ENCODE data around the gene TCAP. TPM values are rescaled to one million over a fixed set of nuclear protein-coding genes. Genes with fewer than 3 reads are reported as not detected.

The TCAP gene
- total and polyA plus RNA-seq, 2 experiments from 2014 or later, result 0.61 to 2.1 TPM

- no peak for TF ChIP-seq CREB1 (CRISPR knock-in tag; IDR thresholded peaks at IDR 0.05; ENCODE audit: low read depth)
These were observed 29.9 kb downstream of the TCAP start (continued) for GRCh38 chr17:39695089-39695474.

GRCh38 chr17:39696731-39697130, 31.6 kb downstream of the TCAP start:
- H4K20me1 ChIP-seq (replicated peaks; ENCODE audit: insufficient read depth), result peaks cover 2% of the 10 kb centered on the region; the same call in 1 of the 2 replicates
- ATAC-seq (no peak), DNase-seq (ENCODE audit: low spot score) (no peak)
- peak overlapping the region; percentile 93 for H3K27ac ChIP-seq (ENCODE audit: low read depth)
- H3K27me3 ChIP-seq (ENCODE audit: insufficient read depth), result no peaks in the 10 kb centered on the region
- peak overlapping the region; percentile 71 for H3K4me2 ChIP-seq
- H2AFZ ChIP-seq, result no peak overlapping the region
- TF ChIP-seq CREB1 (CRISPR knock-in tag; IDR thresholded peaks at IDR 0.05; ENCODE audit: low read depth) (no peak), NANOG (IDR thresholded peaks at IDR 0.05; ENCODE audit: borderline replicate concordance) (no peak), ZNF114 (CRISPR knock-in tag; IDR thresholded peaks at IDR 0.05) (no peak), POLR2AphosphoS5 (IDR thresholded peaks at IDR 0.05; ENCODE audit: low read depth) (no peak)
- TF ChIP-seq, protein P1, sequence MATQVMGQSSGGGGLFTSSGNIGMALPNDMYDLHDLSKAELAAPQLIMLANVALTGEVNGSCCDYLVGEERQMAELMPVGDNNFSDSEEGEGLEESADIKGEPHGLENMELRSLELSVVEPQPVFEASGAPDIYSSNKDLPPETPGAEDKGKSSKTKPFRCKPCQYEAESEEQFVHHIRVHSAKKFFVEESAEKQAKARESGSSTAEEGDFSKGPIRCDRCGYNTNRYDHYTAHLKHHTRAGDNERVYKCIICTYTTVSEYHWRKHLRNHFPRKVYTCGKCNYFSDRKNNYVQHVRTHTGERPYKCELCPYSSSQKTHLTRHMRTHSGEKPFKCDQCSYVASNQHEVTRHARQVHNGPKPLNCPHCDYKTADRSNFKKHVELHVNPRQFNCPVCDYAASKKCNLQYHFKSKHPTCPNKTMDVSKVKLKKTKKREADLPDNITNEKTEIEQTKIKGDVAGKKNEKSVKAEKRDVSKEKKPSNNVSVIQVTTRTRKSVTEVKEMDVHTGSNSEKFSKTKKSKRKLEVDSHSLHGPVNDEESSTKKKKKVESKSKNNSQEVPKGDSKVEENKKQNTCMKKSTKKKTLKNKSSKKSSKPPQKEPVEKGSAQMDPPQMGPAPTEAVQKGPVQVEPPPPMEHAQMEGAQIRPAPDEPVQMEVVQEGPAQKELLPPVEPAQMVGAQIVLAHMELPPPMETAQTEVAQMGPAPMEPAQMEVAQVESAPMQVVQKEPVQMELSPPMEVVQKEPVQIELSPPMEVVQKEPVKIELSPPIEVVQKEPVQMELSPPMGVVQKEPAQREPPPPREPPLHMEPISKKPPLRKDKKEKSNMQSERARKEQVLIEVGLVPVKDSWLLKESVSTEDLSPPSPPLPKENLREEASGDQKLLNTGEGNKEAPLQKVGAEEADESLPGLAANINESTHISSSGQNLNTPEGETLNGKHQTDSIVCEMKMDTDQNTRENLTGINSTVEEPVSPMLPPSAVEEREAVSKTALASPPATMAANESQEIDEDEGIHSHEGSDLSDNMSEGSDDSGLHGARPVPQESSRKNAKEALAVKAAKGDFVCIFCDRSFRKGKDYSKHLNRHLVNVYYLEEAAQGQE (IDR thresholded peaks at IDR 0.05; ENCODE audit: unreplicated experiment), result no peak
- peak overlapping the region; percentile 42; the same call in 1 of the 2 replicates for H3K4me3 ChIP-seq
- Mint-ChIP-seq H3K27me3 (ENCODE audit: insufficient read depth, low read depth, poor library complexity) (peaks cover 17% of the 10 kb centered on the region), H3K4me3 (peak overlapping the region; percentile 32; the same call in 1 of the 3 replicates), H3K9me3 (no peaks in the 10 kb centered on the region), H3K4me1 (peaks cover 56% of the 10 kb centered on the region), H3K36me3 (ENCODE audit: low read depth) (peaks cover 10% of the 10 kb centered on the region; the same call in 2 of the 3 replicates), H3K27ac (peak overlapping the region; percentile 98)
- H3K79me2 ChIP-seq (replicated peaks; ENCODE audit: insufficient read depth), result peaks cover 43% of the 10 kb centered on the region
- peaks cover 51% of the 10 kb centered on the region for H3K4me1 ChIP-seq (ENCODE audit: insufficient read depth)
- H3K36me3 ChIP-seq (ENCODE audit: insufficient read depth), result no peaks in the 10 kb centered on the region
- no peaks in the 10 kb centered on the region for H3K9me2 ChIP-seq (ENCODE audit: insufficient read depth)
- peaks cover 14% of the 10 kb centered on the region for H3F3A ChIP-seq (replicated peaks; ENCODE audit: low read depth)

DNA sequence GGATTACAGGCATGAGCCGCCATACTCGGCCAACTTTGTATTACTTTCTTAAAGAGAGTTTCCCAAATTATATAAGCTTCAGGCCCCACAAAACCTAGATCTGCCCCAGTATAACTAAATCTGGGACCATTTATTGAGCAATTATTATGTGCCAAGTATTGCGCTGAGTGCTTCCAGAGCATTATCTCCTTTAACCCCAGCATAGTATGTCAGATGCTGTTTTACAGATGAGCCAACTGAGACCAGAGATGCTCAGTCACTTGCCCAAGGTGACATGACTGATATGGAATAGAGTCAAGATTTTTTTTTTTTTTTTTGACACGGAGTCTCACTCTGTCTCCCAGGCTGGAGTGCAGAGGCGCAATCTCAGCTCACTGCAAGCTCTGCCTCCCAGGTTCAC, 32.8 kb downstream of the TCAP start:
- H3K27ac ChIP-seq (ENCODE audit: low read depth), result no peak overlapping the region
- H3F3A ChIP-seq (replicated peaks; ENCODE audit: low read depth), result peaks cover 14% of the 10 kb centered on the region
- Mint-ChIP-seq H3K27ac (no peak overlapping the region; the same call in 1 of the 2 replicates), H3K27me3 (ENCODE audit: insufficient read depth, low read depth, poor library complexity) (peaks cover 14% of the 10 kb centered on the region), H3K9me3 (no peaks in the 10 kb centered on the region), H3K4me3 (peak overlapping the region; percentile 21; the same call in 1 of the 3 replicates), H3K4me1 (peaks cover 63% of the 10 kb centered on the region), H3K36me3 (ENCODE audit: low read depth) (peaks cover 14% of the 10 kb centered on the region; the same call in 2 of the 3 replicates)
- H3K4me3 ChIP-seq, result no peak overlapping the region
- H3K9me2 ChIP-seq (ENCODE audit: insufficient read depth), result no peaks in the 10 kb centered on the region
- peaks cover 63% of the 10 kb centered on the region for H3K4me1 ChIP-seq (ENCODE audit: insufficient read depth)
- DNase-seq (ENCODE audit: low spot score) (no peak), ATAC-seq (no peak)
- H2AFZ ChIP-seq, result no peak overlapping the region
- H4K20me1 ChIP-seq (replicated peaks; ENCODE audit: insufficient read depth), result peaks cover 13% of the 10 kb centered on the region
- peaks cover 55% of the 10 kb centered on the region for H3K79me2 ChIP-seq (replicated peaks; ENCODE audit: insufficient read depth)
- H3K27me3 ChIP-seq (ENCODE audit: insufficient read depth), result no peaks in the 10 kb centered on the region
- H3K4me2 ChIP-seq, result no peak overlapping the region
- no peaks in the 10 kb centered on the region for H3K36me3 ChIP-seq (ENCODE audit: insufficient read depth)
- TF ChIP-seq ZNF114 (CRISPR knock-in tag; IDR thresholded peaks at IDR 0.05) (no peak), CREB1 (CRISPR knock-in tag; IDR thresholded peaks at IDR 0.05; ENCODE audit: low read depth) (no peak), STAT1 (IDR thresholded peaks at IDR 0.05; ENCODE audit: unreplicated experiment) (no peak), ZNF331 (CRISPR knock-in tag; IDR thresholded peaks at IDR 0.05; ENCODE audit: low read depth) (no peak), POLR2AphosphoS5 (IDR thresholded peaks at IDR 0.05; ENCODE audit: low read depth) (no peak), NANOG (IDR thresholded peaks at IDR 0.05; ENCODE audit: borderline replicate concordance) (no peak)
- TF ChIP-seq, protein P1 (IDR thresholded peaks at IDR 0.05; ENCODE audit: unreplicated experiment), result no peak
- TF ChIP-seq, protein P2, sequence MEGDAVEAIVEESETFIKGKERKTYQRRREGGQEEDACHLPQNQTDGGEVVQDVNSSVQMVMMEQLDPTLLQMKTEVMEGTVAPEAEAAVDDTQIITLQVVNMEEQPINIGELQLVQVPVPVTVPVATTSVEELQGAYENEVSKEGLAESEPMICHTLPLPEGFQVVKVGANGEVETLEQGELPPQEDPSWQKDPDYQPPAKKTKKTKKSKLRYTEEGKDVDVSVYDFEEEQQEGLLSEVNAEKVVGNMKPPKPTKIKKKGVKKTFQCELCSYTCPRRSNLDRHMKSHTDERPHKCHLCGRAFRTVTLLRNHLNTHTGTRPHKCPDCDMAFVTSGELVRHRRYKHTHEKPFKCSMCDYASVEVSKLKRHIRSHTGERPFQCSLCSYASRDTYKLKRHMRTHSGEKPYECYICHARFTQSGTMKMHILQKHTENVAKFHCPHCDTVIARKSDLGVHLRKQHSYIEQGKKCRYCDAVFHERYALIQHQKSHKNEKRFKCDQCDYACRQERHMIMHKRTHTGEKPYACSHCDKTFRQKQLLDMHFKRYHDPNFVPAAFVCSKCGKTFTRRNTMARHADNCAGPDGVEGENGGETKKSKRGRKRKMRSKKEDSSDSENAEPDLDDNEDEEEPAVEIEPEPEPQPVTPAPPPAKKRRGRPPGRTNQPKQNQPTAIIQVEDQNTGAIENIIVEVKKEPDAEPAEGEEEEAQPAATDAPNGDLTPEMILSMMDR (conservative IDR thresholded peaks at IDR 0.05; ENCODE audit: low read depth in 2 of 2), result no peak
- TF ChIP-seq, protein P3, sequence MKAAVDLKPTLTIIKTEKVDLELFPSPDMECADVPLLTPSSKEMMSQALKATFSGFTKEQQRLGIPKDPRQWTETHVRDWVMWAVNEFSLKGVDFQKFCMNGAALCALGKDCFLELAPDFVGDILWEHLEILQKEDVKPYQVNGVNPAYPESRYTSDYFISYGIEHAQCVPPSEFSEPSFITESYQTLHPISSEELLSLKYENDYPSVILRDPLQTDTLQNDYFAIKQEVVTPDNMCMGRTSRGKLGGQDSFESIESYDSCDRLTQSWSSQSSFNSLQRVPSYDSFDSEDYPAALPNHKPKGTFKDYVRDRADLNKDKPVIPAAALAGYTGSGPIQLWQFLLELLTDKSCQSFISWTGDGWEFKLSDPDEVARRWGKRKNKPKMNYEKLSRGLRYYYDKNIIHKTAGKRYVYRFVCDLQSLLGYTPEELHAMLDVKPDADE (IDR thresholded peaks at IDR 0.05), result no peak
